ENCODE results near the gene IFRD1. TPM values are rescaled to one million over a fixed set of nuclear protein-coding genes. Genes with fewer than 3 reads are reported as not detected.

The IFRD1 gene
- polyA plus RNA-seq, 1 of the 3 experiments (the other 2 are of a cell fraction) = 31.0 TPM

DNA sequence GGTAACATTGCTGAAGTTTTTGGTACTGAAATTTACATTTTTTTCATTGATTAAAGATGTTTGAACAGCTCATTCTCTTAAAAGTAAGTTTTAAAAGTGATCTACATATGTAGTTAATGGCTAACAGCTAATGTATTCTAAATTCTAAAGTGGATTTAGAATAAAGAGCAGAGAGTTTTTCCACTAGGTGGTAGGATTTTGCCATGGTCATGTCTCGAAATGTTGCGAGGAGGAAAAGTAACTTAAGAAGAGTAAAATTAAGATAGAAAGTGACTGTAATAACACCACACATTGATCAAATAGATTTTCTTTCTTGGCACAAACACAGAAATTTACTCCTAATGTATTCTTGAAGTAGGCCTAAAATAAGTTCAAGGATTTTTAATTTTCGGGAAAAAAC is 50.4 kb downstream of the IFRD1 start:
- TF ChIP-seq RAD21 (IDR thresholded peaks at IDR 0.05; ENCODE audit: low read length) (peak; percentile 57), SMC3 (IDR thresholded peaks at IDR 0.05; ENCODE audit: low read depth, low read length) (peak; percentile 29; the same call in 1 of the 2 replicates), EP300 (IDR thresholded peaks at IDR 0.05; ENCODE audit: borderline replicate concordance in 1 of 2, low read depth in 1 of 2, low read length in 1 of 2) (no peak), NFIC (IDR thresholded peaks at IDR 0.05; ENCODE audit: borderline replicate concordance) (no peak)
- TF ChIP-seq, protein P1, sequence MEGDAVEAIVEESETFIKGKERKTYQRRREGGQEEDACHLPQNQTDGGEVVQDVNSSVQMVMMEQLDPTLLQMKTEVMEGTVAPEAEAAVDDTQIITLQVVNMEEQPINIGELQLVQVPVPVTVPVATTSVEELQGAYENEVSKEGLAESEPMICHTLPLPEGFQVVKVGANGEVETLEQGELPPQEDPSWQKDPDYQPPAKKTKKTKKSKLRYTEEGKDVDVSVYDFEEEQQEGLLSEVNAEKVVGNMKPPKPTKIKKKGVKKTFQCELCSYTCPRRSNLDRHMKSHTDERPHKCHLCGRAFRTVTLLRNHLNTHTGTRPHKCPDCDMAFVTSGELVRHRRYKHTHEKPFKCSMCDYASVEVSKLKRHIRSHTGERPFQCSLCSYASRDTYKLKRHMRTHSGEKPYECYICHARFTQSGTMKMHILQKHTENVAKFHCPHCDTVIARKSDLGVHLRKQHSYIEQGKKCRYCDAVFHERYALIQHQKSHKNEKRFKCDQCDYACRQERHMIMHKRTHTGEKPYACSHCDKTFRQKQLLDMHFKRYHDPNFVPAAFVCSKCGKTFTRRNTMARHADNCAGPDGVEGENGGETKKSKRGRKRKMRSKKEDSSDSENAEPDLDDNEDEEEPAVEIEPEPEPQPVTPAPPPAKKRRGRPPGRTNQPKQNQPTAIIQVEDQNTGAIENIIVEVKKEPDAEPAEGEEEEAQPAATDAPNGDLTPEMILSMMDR (IDR thresholded peaks at IDR 0.05) = peak; percentile 46
- Histone ChIP-seq H2AFZ (ENCODE audit: low read depth) (no peak overlapping the region), H3K27me3 (ENCODE audit: insufficient read depth) (no peaks in the 10 kb centered on the region), H3K9me2 (no peaks in the 10 kb centered on the region), H3K36me3 (replicated peaks in 1 of 2; ENCODE audit: control insufficient read depth in 1 of 2, insufficient read depth in 2 of 2, low read length in 1 of 2) (no peaks in the 10 kb centered on the region), H4K20me1 (ENCODE audit: insufficient read depth) (no peaks in the 10 kb centered on the region), H3F3A (replicated peaks; ENCODE audit: insufficient read depth) (no peaks in the 10 kb centered on the region), H3K4me3 (ENCODE audit: low read depth in 2 of 2, low read length in 1 of 2) (no peak overlapping the region), H3K4me1 (ENCODE audit: control insufficient read depth in 1 of 2, insufficient read depth in 2 of 2, low read depth in 1 of 2, low read length in 1 of 2) (peaks cover 2 to 5% of the 10 kb centered on the region in 2 experiments; a peak in 3 of 4 replicates), H3K9ac (no peak overlapping the region), H3K79me2 (ENCODE audit: insufficient read depth) (no peaks in the 10 kb centered on the region), H3K4me2 (no peak overlapping the region), H3K9me3 (no peaks in the 10 kb centered on the region), H3K27ac (ENCODE audit: low read depth in 2 of 2, low read length in 1 of 2) (no peak overlapping the region)
- ChIA-PET POLR2A (no interaction called here), CTCF (interaction anchor here (0.6 to 2.0 kb wide), 5 partner anchors 10 to 399 kb away, joined by 3 to 6 read pairs (median 3); no protein-coding TSS in a partner anchor)
- no peak for DNase-seq
- 89% methylated on average over 3 of the region's 3 CpGs for WGBS (ENCODE audit: low lambda C conversion rate)

- no peak for DNase-seq
- H3F3A ChIP-seq (replicated peaks; ENCODE audit: insufficient read depth) = no peaks in the 10 kb centered on the region
- CTCF ChIA-PET = interaction anchor here (0.8 to 1.1 kb wide), 5 partner anchors 17 to 760 kb away, joined by 3 to 4 read pairs (median 3); no protein-coding TSS in a partner anchor
- TF ChIP-seq, protein P2, sequence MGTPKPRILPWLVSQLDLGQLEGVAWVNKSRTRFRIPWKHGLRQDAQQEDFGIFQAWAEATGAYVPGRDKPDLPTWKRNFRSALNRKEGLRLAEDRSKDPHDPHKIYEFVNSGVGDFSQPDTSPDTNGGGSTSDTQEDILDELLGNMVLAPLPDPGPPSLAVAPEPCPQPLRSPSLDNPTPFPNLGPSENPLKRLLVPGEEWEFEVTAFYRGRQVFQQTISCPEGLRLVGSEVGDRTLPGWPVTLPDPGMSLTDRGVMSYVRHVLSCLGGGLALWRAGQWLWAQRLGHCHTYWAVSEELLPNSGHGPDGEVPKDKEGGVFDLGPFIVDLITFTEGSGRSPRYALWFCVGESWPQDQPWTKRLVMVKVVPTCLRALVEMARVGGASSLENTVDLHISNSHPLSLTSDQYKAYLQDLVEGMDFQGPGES (IDR thresholded peaks at IDR 0.05; ENCODE audit: low read depth, low read length) = no peak
- TF ChIP-seq, protein P3, sequence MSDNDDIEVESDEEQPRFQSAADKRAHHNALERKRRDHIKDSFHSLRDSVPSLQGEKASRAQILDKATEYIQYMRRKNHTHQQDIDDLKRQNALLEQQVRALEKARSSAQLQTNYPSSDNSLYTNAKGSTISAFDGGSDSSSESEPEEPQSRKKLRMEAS (IDR thresholded peaks at IDR 0.05; ENCODE audit: low read depth) = no peak
- TF ChIP-seq EZH2phosphoT487 (IDR thresholded peaks at IDR 0.05; ENCODE audit: borderline replicate concordance, low read depth) = no peak
- TF ChIP-seq, protein P4, sequence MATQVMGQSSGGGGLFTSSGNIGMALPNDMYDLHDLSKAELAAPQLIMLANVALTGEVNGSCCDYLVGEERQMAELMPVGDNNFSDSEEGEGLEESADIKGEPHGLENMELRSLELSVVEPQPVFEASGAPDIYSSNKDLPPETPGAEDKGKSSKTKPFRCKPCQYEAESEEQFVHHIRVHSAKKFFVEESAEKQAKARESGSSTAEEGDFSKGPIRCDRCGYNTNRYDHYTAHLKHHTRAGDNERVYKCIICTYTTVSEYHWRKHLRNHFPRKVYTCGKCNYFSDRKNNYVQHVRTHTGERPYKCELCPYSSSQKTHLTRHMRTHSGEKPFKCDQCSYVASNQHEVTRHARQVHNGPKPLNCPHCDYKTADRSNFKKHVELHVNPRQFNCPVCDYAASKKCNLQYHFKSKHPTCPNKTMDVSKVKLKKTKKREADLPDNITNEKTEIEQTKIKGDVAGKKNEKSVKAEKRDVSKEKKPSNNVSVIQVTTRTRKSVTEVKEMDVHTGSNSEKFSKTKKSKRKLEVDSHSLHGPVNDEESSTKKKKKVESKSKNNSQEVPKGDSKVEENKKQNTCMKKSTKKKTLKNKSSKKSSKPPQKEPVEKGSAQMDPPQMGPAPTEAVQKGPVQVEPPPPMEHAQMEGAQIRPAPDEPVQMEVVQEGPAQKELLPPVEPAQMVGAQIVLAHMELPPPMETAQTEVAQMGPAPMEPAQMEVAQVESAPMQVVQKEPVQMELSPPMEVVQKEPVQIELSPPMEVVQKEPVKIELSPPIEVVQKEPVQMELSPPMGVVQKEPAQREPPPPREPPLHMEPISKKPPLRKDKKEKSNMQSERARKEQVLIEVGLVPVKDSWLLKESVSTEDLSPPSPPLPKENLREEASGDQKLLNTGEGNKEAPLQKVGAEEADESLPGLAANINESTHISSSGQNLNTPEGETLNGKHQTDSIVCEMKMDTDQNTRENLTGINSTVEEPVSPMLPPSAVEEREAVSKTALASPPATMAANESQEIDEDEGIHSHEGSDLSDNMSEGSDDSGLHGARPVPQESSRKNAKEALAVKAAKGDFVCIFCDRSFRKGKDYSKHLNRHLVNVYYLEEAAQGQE (IDR thresholded peaks at IDR 0.05; ENCODE audit: low read depth, low read length) = no peak
- TF ChIP-seq, protein P1 (IDR thresholded peaks at IDR 0.05) = no peak
- no peak for TF ChIP-seq NFIC (IDR thresholded peaks at IDR 0.05; ENCODE audit: borderline replicate concordance)
- TF ChIP-seq TAF1 (IDR thresholded peaks at IDR 0.05; ENCODE audit: borderline replicate concordance, low read depth, low read length) = no peak
- no peak for TF ChIP-seq JUND (IDR thresholded peaks at IDR 0.05)
- no peak for TF ChIP-seq RAD21 (IDR thresholded peaks at IDR 0.05; ENCODE audit: low read length)
- no peak for TF ChIP-seq FOSL2 (IDR thresholded peaks at IDR 0.05; ENCODE audit: borderline replicate concordance, low read depth)
- no peak for TF ChIP-seq RCOR1 (IDR thresholded peaks at IDR 0.05; ENCODE audit: low read length)
- TF ChIP-seq TEAD4 (IDR thresholded peaks at IDR 0.05; ENCODE audit: borderline replicate concordance, insufficient read depth) = no peak
- no peak for TF ChIP-seq RFX5 (IDR thresholded peaks at IDR 0.05; ENCODE audit: low read length)
These were observed 51.7 kb downstream of the IFRD1 start for GRCh38 chr7:112501801-112502503.

More at GRCh38 chr7:112501801-112502503, 51.7 kb downstream of the IFRD1 start:
- Histone ChIP-seq H3K9me2 (no peaks in the 10 kb centered on the region), H3K4me1 (ENCODE audit: control insufficient read depth in 1 of 2, insufficient read depth in 2 of 2, low read depth in 1 of 2, low read length in 1 of 2) (no peaks in the 10 kb centered on the region), H4K20me1 (ENCODE audit: insufficient read depth) (no peaks in the 10 kb centered on the region), H3K4me2 (no peak overlapping the region), H3K27me3 (ENCODE audit: insufficient read depth) (no peaks in the 10 kb centered on the region), H2AFZ (ENCODE audit: low read depth) (no peak overlapping the region), H3K27ac (ENCODE audit: low read depth in 2 of 2, low read length in 1 of 2) (no peak overlapping the region), H3K9me3 (no peaks in the 10 kb centered on the region), H3K9ac (no peak overlapping the region), H3K36me3 (replicated peaks in 1 of 2; ENCODE audit: control insufficient read depth in 1 of 2, insufficient read depth in 2 of 2, low read length in 1 of 2) (no peaks in the 10 kb centered on the region), H3K79me2 (ENCODE audit: insufficient read depth) (no peaks in the 10 kb centered on the region), H3K4me3 (ENCODE audit: low read depth in 2 of 2, low read length in 1 of 2) (no peak overlapping the region)
- WGBS (ENCODE audit: low lambda C conversion rate) = 85% methylated on average over 7 of the region's 7 CpGs
- POLR2A ChIA-PET = no interaction called here
